Measurements from ENCODE around the gene RILP. TPM values are rescaled to one million over a fixed set of nuclear protein-coding genes. Genes with fewer than 3 reads are reported as not detected.
A peak's percentile ranks its signal among the peaks of the same experiment; 100 is the strongest.

RILP gene
- total RNA-seq, 1 donor from 2014 or later: 7.9 TPM

GRCh38 chr17:1644493-1645206, 5.0 kb downstream of the RILP start:
- no peak overlapping the region for H3K4me3 ChIP-seq (ENCODE audit: low read depth, low read length)
- no peaks in the 10 kb centered on the region for H3K36me3 ChIP-seq (ENCODE audit: control insufficient read depth, insufficient read depth, low read length)
- no peak for DNase-seq (ENCODE audit: low read depth)
- H3K27me3 ChIP-seq (ENCODE audit: control insufficient read depth, insufficient read depth, low read length): no peaks in the 10 kb centered on the region
- TF ChIP-seq CTCF (IDR thresholded peaks at IDR 0.05; ENCODE audit: insufficient read depth, low read length, poor library complexity, severe bottlenecking): no peak

GRCh38 chr17:1643999-1644492, 5.6 kb downstream of the RILP start:
- Histone ChIP-seq H3K4me3 (ENCODE audit: low read depth, low read length) (peak overlapping the region; percentile 33), H3K36me3 (ENCODE audit: control insufficient read depth, insufficient read depth, low read length) (no peaks in the 10 kb centered on the region), H3K27me3 (ENCODE audit: control insufficient read depth, insufficient read depth, low read length) (no peaks in the 10 kb centered on the region)
- no peak for DNase-seq (ENCODE audit: low read depth)
- no peak for TF ChIP-seq CTCF (IDR thresholded peaks at IDR 0.05; ENCODE audit: insufficient read depth, low read length, poor library complexity, severe bottlenecking)

- TF ChIP-seq CTCF (IDR thresholded peaks at IDR 0.05; ENCODE audit: insufficient read depth, low read length, poor library complexity, severe bottlenecking): no peak
- peak overlapping the region; percentile 33 for H3K4me3 ChIP-seq (ENCODE audit: low read depth, low read length)
- H3K27me3 ChIP-seq (ENCODE audit: control insufficient read depth, insufficient read depth, low read length): no peaks in the 10 kb centered on the region
- no peaks in the 10 kb centered on the region for H3K36me3 ChIP-seq (ENCODE audit: control insufficient read depth, insufficient read depth, low read length)
- no peak for DNase-seq (ENCODE audit: low read depth)
These were observed 6.2 kb downstream of the RILP start for GRCh38 chr17:1643293-1643998.

- Histone ChIP-seq H3K36me3 (ENCODE audit: control insufficient read depth, insufficient read depth, low read length) (no peaks in the 10 kb centered on the region), H3K4me3 (ENCODE audit: low read depth, low read length) (no peak overlapping the region), H3K27me3 (ENCODE audit: control insufficient read depth, insufficient read depth, low read length) (no peaks in the 10 kb centered on the region)
- no peak for TF ChIP-seq CTCF (IDR thresholded peaks at IDR 0.05; ENCODE audit: insufficient read depth, low read length, poor library complexity, severe bottlenecking)
- no peak for DNase-seq (ENCODE audit: low read depth)
These were observed 8.6 kb downstream of the RILP start for GRCh38 chr17:1641065-1641403.

GRCh38 chr17:1640329-1641064, 9.2 kb downstream of the RILP start:
- no peak for DNase-seq (ENCODE audit: low read depth)
- H3K4me3 ChIP-seq (ENCODE audit: low read depth, low read length): no peak overlapping the region
- no peaks in the 10 kb centered on the region for H3K36me3 ChIP-seq (ENCODE audit: control insufficient read depth, insufficient read depth, low read length)
- no peak for TF ChIP-seq CTCF (IDR thresholded peaks at IDR 0.05; ENCODE audit: insufficient read depth, low read length, poor library complexity, severe bottlenecking)
- no peaks in the 10 kb centered on the region for H3K27me3 ChIP-seq (ENCODE audit: control insufficient read depth, insufficient read depth, low read length)
